HepG2 (cell line): ENCODE results near the gene DNAJC21. TPM values are rescaled to one million over a fixed set of nuclear protein-coding genes. Genes with fewer than 3 reads are reported as not detected.

Source experiments
- ATAC-seq: fragments of 200-7000 bp; cut with Tn5 transposase; 3 replicates; pipeline ENCODE4 v1.9.1; 2020; ENCODE audit warnings: mild to moderate bottlenecking, moderate library complexity
- BruUV-seq: library from RNA; stranded (reverse); fragments of 400-500 nt; replicated peaks from 2 replicates; lab custom pipeline; 2021; lab: Mats Ljungman, UMichigan
- CTCF ChIA-PET: fragments of 300-600 bp; formaldehyde crosslinking; extraction: SDS; loops from one replicate; lab custom pipeline; 2021; ENCODE audit warnings: low total read pairs, inconsistent platforms, low intra/inter-chr PET ratio; lab: Yijun Ruan, JAX
- POLR2A ChIA-PET: fragments of 350-600 bp; sonication (Branson Sonifier 250); formaldehyde crosslinking; loops from one replicate; lab custom pipeline; 2020; ENCODE audit warnings: antibody characterized with exemption, inconsistent platforms; lab: Yijun Ruan, JAX
- DNase-seq: peaks from one replicate; pipeline ENCODE4 v3.0.0-alpha.2; 2015; ENCODE audit warnings: low spot score
- FAIRE-seq: peaks from 3 replicates; lab custom pipeline; 2011; peaks lifted over from hg19 to GRCh38; lab: Jason Lieb, UNC
- H2AFZ ChIP-seq: one replicate; pipeline ENCODE4 v1.6.1; 2011; ENCODE audit warnings: low read length, inconsistent platforms
- H3K27ac ChIP-seq: fragments of 300-600 bp; 3 replicates; pipeline ENCODE4 v1.8.0; 2011; ENCODE audit warnings: mixed run types, mild to moderate bottlenecking, mixed read lengths, low read length, inconsistent platforms; ENCODE audit not compliant: insufficient read depth; ENCODE audit errors: extremely low read length
- H3K27me3 ChIP-seq, 2 experiments: fragments of 200-600 bp in 1 of 2; 2 replicates in 1 of 2; 3 replicates in 1 of 2; pipeline versions ENCODE4 v1.6.0 to v1.8.0; 2011; ENCODE audit warnings: low read length in 2 of 2, mild to moderate bottlenecking in 2 of 2, moderate library complexity in 2 of 2, inconsistent platforms in 1 of 2; ENCODE audit not compliant: insufficient read depth in 2 of 2, control insufficient read depth in 1 of 2
- H3K36me3 ChIP-seq, 2 experiments: fragments of 200-600 bp in 1 of 2; replicated peaks in 1 of 2; 2 replicates in 1 of 2; 3 replicates in 1 of 2; pipeline versions ENCODE4 v1.5.1 to v1.8.0; 2011; ENCODE audit warnings: low read length in 2 of 2, inconsistent platforms in 1 of 2; ENCODE audit not compliant: insufficient read depth in 2 of 2, control insufficient read depth in 1 of 2
- H3K4me1 ChIP-seq: 2 replicates; pipeline ENCODE4 v1.5.1; 2012; ENCODE audit warnings: low read length, inconsistent platforms; ENCODE audit not compliant: insufficient read depth
- H3K4me2 ChIP-seq: 2 replicates; pipeline ENCODE4 v1.6.0; 2011; ENCODE audit warnings: low read depth, low read length, inconsistent platforms
- H3K4me3 ChIP-seq, 3 experiments: fragments of 200-600 bp in 1 of 3; sonication (generic), shearing (Covaris generic) in 1 of 3; replicated peaks in 1 of 3; 2 replicates each; pipeline ENCODE4 v1.5.1; 2011 to 2016; ENCODE audit warnings: low read length in 3 of 3, inconsistent platforms in 2 of 3, low read depth in 2 of 3, mild to moderate bottlenecking in 2 of 3, control low read depth in 1 of 3, mixed read lengths in 1 of 3; ENCODE audit not compliant: insufficient read depth in 1 of 3
- H3K79me2 ChIP-seq: one replicate; pipeline ENCODE4 v1.6.1; 2011; ENCODE audit warnings: low read length, inconsistent platforms; ENCODE audit not compliant: insufficient read depth
- H3K9ac ChIP-seq: 2 replicates; pipeline ENCODE4 v1.6.0; 2011; ENCODE audit warnings: mild to moderate bottlenecking, low read depth, low read length, inconsistent platforms; ENCODE audit not compliant: insufficient read depth
- H3K9me3 ChIP-seq: 2 replicates; pipeline ENCODE4 v1.5.1; 2012; ENCODE audit warnings: mild to moderate bottlenecking, low read length
- H4K20me1 ChIP-seq: 2 replicates; pipeline ENCODE4 v1.6.0; 2011; ENCODE audit warnings: inconsistent platforms, mild to moderate bottlenecking, low read length, moderate library complexity; ENCODE audit not compliant: insufficient read depth
- ARID5B ChIP-seq: IDR thresholded peaks from 2 replicates; pipeline ENCODE4 v1.4.0; 2020; ENCODE audit warnings: mild to moderate bottlenecking, missing genetic modification reagents
- GABPB1 ChIP-seq: IDR thresholded peaks from 2 replicates; pipeline ENCODE4 v1.6.1; 2016; ENCODE audit warnings: mild to moderate bottlenecking, missing genetic modification reagents, moderate library complexity, missing compliant biosample characterization
- KAT7 ChIP-seq: IDR thresholded peaks from 2 replicates; pipeline ENCODE4 v1.6.1; 2018; ENCODE audit warnings: borderline replicate concordance, missing compliant biosample characterization
- NFIB ChIP-seq: sonication (generic); formaldehyde crosslinking; IDR thresholded peaks from 2 replicates; pipeline ENCODE4 v1.9.0; 2021; ENCODE audit warnings: missing genetic modification reagents, mild to moderate bottlenecking, borderline replicate concordance
- POGK ChIP-seq: sonication (generic); formaldehyde crosslinking; conservative IDR thresholded peaks from 2 replicates; pipeline ENCODE4 v1.8.0; 2022; ENCODE audit warnings: mild to moderate bottlenecking, moderate library complexity, missing genetic modification reagents
- SRF ChIP-seq: IDR thresholded peaks from 2 replicates; pipeline ENCODE4 v1.6.1; 2011; ENCODE audit warnings: mild to moderate bottlenecking, low read depth, low read length, moderate library complexity
- TAF1 ChIP-seq: sonication (generic); formaldehyde crosslinking; IDR thresholded peaks from 2 replicates; pipeline ENCODE4 v1.4.0; 2020; ENCODE audit warnings: missing genetic modification reagents
- TCF12 ChIP-seq, 2 experiments: fragments of 450-650 bp in 1 of 2; sonication (generic) in 1 of 2; formaldehyde crosslinking in 1 of 2; IDR thresholded peaks; 2 replicates each; pipeline versions ENCODE4 v1.6.1 to v1.8.0; 2017 to 2022; ENCODE audit warnings: antibody characterized with exemption in 1 of 2, mild to moderate bottlenecking in 1 of 2, missing genetic modification reagents in 1 of 2, moderate library complexity in 1 of 2
- ZFP82 ChIP-seq: sonication (generic); formaldehyde crosslinking; IDR thresholded peaks from 2 replicates; pipeline ENCODE4 v1.5.1; 2020; ENCODE audit warnings: mild to moderate bottlenecking, missing genetic modification reagents, borderline replicate concordance
- ZMAT3 ChIP-seq: sonication (generic); formaldehyde crosslinking; conservative IDR thresholded peaks from 2 replicates; pipeline ENCODE4 v1.7.0; 2021; ENCODE audit warnings: missing genetic modification reagents
- ZMYM2 ChIP-seq: sonication (generic); formaldehyde crosslinking; IDR thresholded peaks from 2 replicates; pipeline ENCODE4 v1.8.0; 2022; ENCODE audit warnings: mild to moderate bottlenecking, missing genetic modification reagents
- ZNF317 ChIP-seq: sonication (generic); formaldehyde crosslinking; IDR thresholded peaks from 2 replicates; pipeline ENCODE4 v1.5.0; 2020; ENCODE audit warnings: mild to moderate bottlenecking, missing genetic modification reagents
- ZNF333 ChIP-seq: sonication (generic); formaldehyde crosslinking; IDR thresholded peaks from 2 replicates; pipeline ENCODE4 v1.4.0; 2020; ENCODE audit warnings: mild to moderate bottlenecking, missing genetic modification reagents, borderline replicate concordance
- ZNF33B ChIP-seq: sonication (generic); formaldehyde crosslinking; IDR thresholded peaks from 2 replicates; pipeline ENCODE4 v1.5.1; 2020; ENCODE audit warnings: mild to moderate bottlenecking, missing genetic modification reagents
- ZNF383 ChIP-seq: sonication (generic); formaldehyde crosslinking; IDR thresholded peaks from 2 replicates; pipeline ENCODE4 v1.4.0; 2020; ENCODE audit warnings: missing genetic modification reagents, mild to moderate bottlenecking, borderline replicate concordance
- ZNF580 ChIP-seq: IDR thresholded peaks from 2 replicates; pipeline ENCODE4 v1.6.1; 2016; ENCODE audit warnings: low read depth, borderline replicate concordance
- ZNF878 ChIP-seq: sonication (generic); formaldehyde crosslinking; IDR thresholded peaks from 2 replicates; pipeline ENCODE4 v1.8.1; 2023; ENCODE audit warnings: mild to moderate bottlenecking, missing genetic modification reagents, moderate library complexity
- WGBS: methylation state at CpG from one replicate; pipeline ENCODE4 v1.1.6; 2017; ENCODE audit warnings: low lambda C conversion rate; 5-methylcytosine and 5-hydroxymethylcytosine counted together
- in situ Hi-C: cut with HindIII; loops from 2 replicates; pipeline ENCODE4 v1.10.0; 2017; ENCODE audit warnings: low pct_unique_long_range_greater_than_20kb; ENCODE audit not compliant: extremely low pct_ligation_motif_present
- intact Hi-C: fragments of 100-400 bp; cut with micrococcal nuclease; formaldehyde crosslinking; loops from one replicate; pipeline ENCODE4 v1.10.0; 2022; ENCODE audit not compliant: unreplicated experiment
- polyA plus RNA-seq, 8 experiments: library from polyadenylated mRNA; depleted of rRNA in 3 of 8; stranded (reverse) in 7 of 8; unstranded in 1 of 8; fragments of >200 nt; fragmentation: Illumina TruSeq in 4 of 8; extraction: Trizol in 4 of 8; gene quantifications; 2 replicates each; pipeline versions ENCODE4 v1.2.1 to v1.2.3, GENCODE V29; 2011 to 2016; ENCODE audit warnings: low read depth in 4 of 8, missing spikeins in 1 of 8, mixed read lengths in 1 of 8; ENCODE audit not compliant: insufficient read depth in 1 of 8
- total RNA-seq, 5 experiments: library from RNA; depleted of rRNA; stranded (reverse); fragments of >200 nt; fragmentation: Illumina TruSeq; extraction: Trizol; gene quantifications; 2 replicates each; pipeline ENCODE4 v1.2.3, GENCODE V29; 2016; ENCODE audit warnings: low read depth in 1 of 5

Gene DNAJC21
- total and polyA plus RNA-seq, 2 of the 13 experiments (the other 11 are each of a cell fraction or from before 2014, with no cell fraction given): 10.9 to 41.6 TPM

GRCh38 chr5:34929720-34930461 is 532 bp downstream of the DNAJC21 start:
- H3K36me3 ChIP-seq: peaks cover 2 to 20% of the 10 kb centered on the region in 2 experiments
- peak; percentile 77 for DNase-seq
- H4K20me1 ChIP-seq: no peaks in the 10 kb centered on the region
- peak overlapping the region; percentile 92 for H3K27ac ChIP-seq
- ATAC-seq: peak; percentile 80
- peak overlapping the region; percentile 94 for H3K9ac ChIP-seq
- peaks cover 19% of the 10 kb centered on the region for H3K4me1 ChIP-seq
- H2AFZ ChIP-seq: peak overlapping the region; percentile 46
- in situ Hi-C loops: no loop called here
- peak overlapping the region; percentile 77 for H3K4me2 ChIP-seq
- ChIA-PET POLR2A (interaction anchor here (0.7 to 3.4 kb wide), 8 partner anchors 10 to 444 kb away, joined by 3 to 92 read pairs (median 6); partner anchors contain the start of genes BRIX1, RAD1 and TTC23L), CTCF (no interaction called here)
- under 1% methylated on average over 21 of the region's 70 CpGs for WGBS
- BruUV-seq: no TSS peak
- no peaks in the 10 kb centered on the region; a peak in 1 of 5 replicates for H3K27me3 ChIP-seq
- H3K4me3 ChIP-seq: peak overlapping the region; percentile 91 to 99 (median 96)
- no peaks in the 10 kb centered on the region for H3K9me3 ChIP-seq
- no peak for FAIRE-seq
- H3K79me2 ChIP-seq: peaks cover 41% of the 10 kb centered on the region
- intact Hi-C loops: loop anchor here (2.0 to 5.0 kb wide), 2 partner anchors 15 to 1222 kb away; partner anchors contain the start of genes BRIX1, LMBRD2, RAD1 and SKP2
- TF ChIP-seq ZNF383: no peak
- no peak for TF ChIP-seq NFIB (CRISPR knock-in tag)
- no peak for TF ChIP-seq POGK (CRISPR knock-in tag)
- peak; percentile 38; the same call in 1 of the 2 replicates for TF ChIP-seq ZNF317 (CRISPR knock-in tag)
- TF ChIP-seq ZMAT3: no peak
- TF ChIP-seq GABPB1 (CRISPR knock-in tag): peak; percentile 33; the same call in 1 of the 2 replicates
- TF ChIP-seq ZMYM2: no peak
- 0 out of 2 replicates have a peak, but pooled peaks have one; percentile 23 for TF ChIP-seq ARID5B
- no peak for TF ChIP-seq SRF
- TF ChIP-seq ZNF33B: no peak
- peak; percentile 52; the same call in 1 of the 2 replicates for TF ChIP-seq ZNF333 (CRISPR knock-in tag)
- TF ChIP-seq TCF12 (IDR thresholded peaks at IDR 0.05): no peak
- TF ChIP-seq TCF12 (CRISPR knock-in tag; IDR thresholded peaks at IDR 0.05): no peak
- peak; percentile 70 for TF ChIP-seq TAF1
- no peak for TF ChIP-seq ZNF878
- TF ChIP-seq ZNF580 (CRISPR knock-in tag): no peak
- peak; percentile 36; the same call in 1 of the 2 replicates for TF ChIP-seq KAT7
- no peak for TF ChIP-seq ZFP82 (CRISPR knock-in tag)
